Skin of body (tissue), 2 donors: ENCODE data around the gene EIF2D. TPM values are rescaled to one million over a fixed set of nuclear protein-coding genes. Genes with fewer than 3 reads are reported as not detected.
"Not testable (repeated sequence)": the region's sequence is repeated elsewhere in the genome, so short reads cannot be mapped to it uniquely, and the experiment has no call there.

Source experiments
- DNase-seq: peaks from one replicate; lab custom pipeline; 2025; lab: John Stamatoyannopoulos, UW
- total RNA-seq: library from RNA; depleted of rRNA; stranded (reverse); fragments of >200 nt; gene quantifications from one replicate; pipeline ENCODE4 v1.2.3, GENCODE V29; 2014

The EIF2D gene
- total RNA-seq, 1 donor from 2014 or later, result 36.6 TPM

GRCh38 chr1:206635978-206636345 lies 23.7 kb upstream of the EIF2D start:
- DNase-seq, result no peak

- peak; percentile 85 for DNase-seq
Observed at GRCh38 chr1:206635080-206635977, 23.1 kb upstream of the EIF2D start, which contains the start of gene DYRK3. DYRK3 (plus strand) TSS chr1:206635536; CDS start chr1:206635704, 168 bp downstream.

GRCh38 chr1:206634365-206635079 lies 22.3 kb upstream of the EIF2D start:
- DNase-seq, result peak; percentile 84

GRCh38 chr1:206633708-206634121 lies 21.4 kb upstream of the EIF2D start:
- DNase-seq, result peak; percentile 38

- peak; percentile 79 for DNase-seq
Observed at GRCh38 chr1:206631085-206631509, 18.8 kb upstream of the EIF2D start.

- DNase-seq, result no peak
Observed at GRCh38 chr1:206628916-206629315, 16.7 kb upstream of the EIF2D start.

GRCh38 chr1:206626396-206626795 lies 14.1 kb upstream of the EIF2D start:
- not testable (repeated sequence) for DNase-seq

GRCh38 chr1:206609229-206609991 lies 2.9 kb downstream of the EIF2D start:
- DNase-seq, result no peak

GRCh38 chr1:206608108-206608698 lies 4.1 kb downstream of the EIF2D start:
- no peak for DNase-seq

- DNase-seq, result no peak
Observed at GRCh38 chr1:206606867-206607266, 5.4 kb downstream of the EIF2D start.

GRCh38 chr1:206604861-206605260 lies 7.4 kb downstream of the EIF2D start:
- no peak for DNase-seq

- no peak for DNase-seq
Observed at GRCh38 chr1:206600527-206600926, 11.7 kb downstream of the EIF2D start.

- no peak for DNase-seq
Observed at GRCh38 chr1:206596319-206596666, 16.0 kb downstream of the EIF2D start.

- no peak for DNase-seq
Observed at GRCh38 chr1:206595581-206596318, 16.5 kb downstream of the EIF2D start.

GRCh38 chr1:206593351-206593925 lies 18.8 kb downstream of the EIF2D start:
- no peak for DNase-seq

- no peak for DNase-seq
Observed at GRCh38 chr1:206591696-206592095, 20.6 kb downstream of the EIF2D start.

GRCh38 chr1:206591226-206591625 lies 21.0 kb downstream of the EIF2D start:
- no peak for DNase-seq

GRCh38 chr1:206590025-206590758 lies 22.1 kb downstream of the EIF2D start:
- no peak for DNase-seq

- no peak for DNase-seq
Observed at GRCh38 chr1:206589206-206589605, 23.1 kb downstream of the EIF2D start.

- no peak for DNase-seq
Observed at GRCh38 chr1:206588492-206588891, 23.8 kb downstream of the EIF2D start.
